HT1080 (cell line): ENCODE measurements around the gene HJV. TPM values are rescaled to one million over a fixed set of nuclear protein-coding genes. Genes with fewer than 3 reads are reported as not detected.

ENCODE experiments used
- DNase-seq: peaks from one replicate; pipeline ENCODE4 v3.0.0-alpha.2; 2015; ENCODE audit warnings: low read depth
- total RNA-seq: library from RNA; depleted of rRNA; stranded (reverse); fragments of >200 nt; shearing (Covaris generic); gene quantifications from 2 replicates; pipeline ENCODE4 v1.2.3, GENCODE V29; 2014

Gene HJV
- total RNA-seq, 1 experiment from 2014 or later, result not detected

DNA sequence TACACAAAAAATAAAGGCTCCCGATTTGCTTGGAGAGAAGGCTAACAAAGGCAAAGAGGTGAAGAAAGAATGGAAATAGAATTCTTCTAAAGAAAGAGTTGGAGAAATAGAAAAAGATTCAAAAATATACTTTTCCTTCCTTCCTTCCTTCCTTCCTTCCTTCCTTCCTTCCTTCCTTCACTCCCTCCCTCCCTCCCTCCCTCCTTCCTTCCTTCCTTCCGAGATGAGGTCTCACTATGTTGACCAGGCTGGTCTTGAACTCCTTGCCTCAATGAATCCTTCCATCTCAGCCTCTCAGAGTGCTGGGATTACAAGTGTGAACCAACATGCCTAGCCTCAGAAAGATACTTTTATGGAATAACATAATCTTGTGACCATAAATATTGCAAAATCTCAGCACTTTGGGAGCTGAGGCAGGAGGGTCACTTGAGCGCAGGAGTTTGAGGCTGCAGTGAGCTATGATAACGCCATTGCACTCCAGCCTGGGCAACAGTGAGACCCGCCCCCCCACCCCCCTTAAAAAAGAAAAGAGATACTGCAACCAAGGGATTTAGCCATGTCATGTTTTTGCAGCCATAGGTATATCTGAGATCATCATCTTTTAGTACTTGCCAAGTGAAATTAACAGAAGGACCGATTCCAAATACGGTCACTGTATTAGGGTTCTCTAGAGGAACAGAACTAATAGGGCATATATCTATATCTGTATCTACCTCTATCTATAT lies 1.0 kb upstream of the HJV start:
- no peak for DNase-seq

DNA sequence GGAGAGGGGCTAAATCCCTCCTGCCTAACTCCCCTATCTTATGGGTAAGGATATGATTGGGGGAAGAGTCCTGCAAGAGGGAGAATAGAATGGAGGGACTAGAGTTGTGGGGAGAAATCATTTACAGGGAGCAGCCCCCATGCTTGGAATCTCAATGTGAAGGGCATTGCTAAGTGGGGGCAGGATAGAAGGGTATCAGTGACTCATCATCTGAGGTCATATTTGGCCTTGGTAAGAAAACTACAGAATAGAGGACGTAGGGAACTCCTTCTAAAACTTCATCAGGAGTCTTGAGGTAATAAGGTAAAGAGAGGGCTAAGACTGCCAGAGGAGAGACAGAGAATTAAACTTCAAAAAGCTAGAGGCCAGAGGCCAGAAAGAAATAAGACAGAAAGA lies 487 bp downstream of the HJV start:
- DNase-seq, result no peak

DNA sequence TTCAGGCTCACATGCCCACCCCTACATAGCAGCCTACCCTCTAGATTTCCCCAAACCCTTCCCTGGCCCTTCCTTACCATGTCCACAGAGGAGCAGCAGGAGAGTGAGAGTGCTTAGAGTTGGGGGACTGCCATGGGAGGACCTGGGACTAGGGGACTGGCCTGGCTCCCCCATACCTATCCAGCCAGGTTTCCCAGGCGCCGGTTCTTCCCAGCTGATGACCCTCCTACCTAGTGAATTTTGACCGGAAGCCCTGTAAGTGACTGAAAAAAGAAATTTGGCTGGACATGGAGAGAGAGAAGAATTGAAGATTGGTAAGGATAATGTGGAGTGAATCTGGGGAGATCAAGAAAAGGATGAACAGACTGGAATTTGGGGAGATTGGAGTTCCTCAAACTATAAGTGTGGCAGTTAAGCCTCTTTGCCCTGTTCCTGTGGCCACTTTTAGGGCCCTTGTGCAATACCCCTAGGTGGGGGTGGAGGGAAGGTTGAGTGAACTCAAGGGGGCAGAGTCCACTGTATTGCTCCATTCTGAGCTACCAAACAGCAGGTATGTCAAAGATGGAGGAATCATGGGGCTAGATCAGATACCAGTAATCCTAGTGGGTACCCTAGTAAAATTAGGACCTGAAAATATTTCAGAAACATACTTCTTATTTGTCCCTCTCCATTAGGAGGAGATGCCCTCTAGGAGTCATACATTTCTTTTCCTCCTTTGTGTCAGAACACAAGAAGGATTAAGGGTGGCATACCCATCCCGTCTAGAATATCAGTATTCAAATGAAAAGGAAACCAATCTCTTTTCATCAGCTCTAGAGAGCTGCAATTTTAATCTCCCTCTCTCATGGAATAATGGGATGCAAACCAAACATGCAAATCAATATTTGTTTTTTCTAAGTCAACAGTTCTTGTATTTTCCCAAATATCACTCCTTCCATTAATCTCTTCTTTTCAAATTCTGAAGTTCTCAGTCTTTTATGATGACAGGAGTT lies 1.2 kb downstream of the HJV start:
- DNase-seq, result no peak

DNA sequence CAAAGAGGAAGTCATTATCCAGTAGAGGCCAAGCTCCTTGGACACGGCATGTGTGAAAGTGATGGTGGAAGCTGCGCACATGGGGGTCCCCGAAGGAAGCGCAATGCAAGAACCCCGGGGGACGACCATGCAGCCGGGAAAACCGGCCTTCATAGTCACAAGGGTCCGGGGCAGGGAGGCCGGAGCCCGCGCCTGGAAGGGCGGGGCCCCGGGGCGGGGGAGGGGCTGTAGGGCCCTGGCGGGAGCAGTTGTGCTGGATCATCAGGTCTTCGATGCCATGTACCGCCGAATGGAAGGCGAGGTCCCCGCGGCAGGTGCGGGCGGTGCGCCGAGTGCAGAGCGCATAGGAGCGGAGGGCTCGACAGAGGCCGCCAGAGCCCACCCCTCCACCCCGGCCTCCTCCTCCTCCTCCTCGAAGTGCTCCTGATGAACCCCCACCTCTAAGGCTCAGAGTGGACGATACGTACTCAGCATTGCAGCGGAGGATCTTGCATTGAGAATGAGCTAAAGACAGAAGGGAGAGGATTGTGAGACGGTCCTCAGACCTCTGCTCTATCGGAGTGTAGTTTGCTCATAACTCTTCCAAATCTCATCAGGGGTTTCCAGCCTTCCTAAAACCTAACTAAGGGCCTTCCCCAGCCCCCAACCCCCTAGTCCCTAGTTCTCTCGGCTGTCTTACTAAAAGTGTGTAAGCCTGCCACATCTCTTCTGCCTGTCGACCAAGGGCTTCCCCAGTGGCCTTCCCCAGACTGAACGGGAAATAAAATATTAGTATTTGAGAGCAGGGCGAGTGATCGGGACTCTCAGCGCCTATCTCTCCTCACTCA lies 2.1 kb downstream of the HJV start:
- no peak for DNase-seq

DNA sequence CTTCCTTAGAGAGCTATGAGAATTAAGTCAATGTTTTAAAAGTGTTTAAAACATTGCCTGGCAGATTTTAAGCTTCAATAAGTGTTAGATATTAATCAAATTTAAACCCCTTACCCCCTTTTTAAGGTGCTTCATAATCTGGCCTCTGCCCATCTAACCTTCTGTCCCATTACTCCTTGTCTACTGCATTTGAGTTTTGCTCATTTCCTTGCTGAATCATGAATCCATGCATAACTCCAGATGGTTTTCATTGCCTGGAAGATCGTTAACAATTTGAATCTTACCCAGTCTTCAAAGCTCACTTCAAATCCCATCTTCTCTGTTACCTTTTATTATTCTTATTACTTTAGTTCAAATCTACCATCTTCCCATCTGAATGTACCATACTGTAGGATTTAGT lies 4.6 kb downstream of the HJV start:
- DNase-seq, result no peak

DNA sequence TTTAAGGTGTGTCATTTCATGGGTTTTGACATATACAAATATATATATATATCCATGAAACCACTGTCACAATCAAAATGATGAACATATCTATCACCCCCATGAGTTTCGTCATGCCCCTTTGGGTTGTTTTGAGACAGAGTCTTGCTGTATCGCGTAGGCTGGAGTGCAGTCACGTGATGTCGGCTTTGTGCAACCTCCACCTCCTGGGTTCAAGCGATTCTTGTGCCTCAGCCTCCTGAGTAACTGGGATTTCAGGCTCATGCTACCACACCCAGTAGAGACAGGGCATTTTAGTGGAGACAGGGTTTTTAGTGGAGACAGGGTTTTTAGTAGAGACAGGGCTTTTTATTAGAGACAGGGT lies 8.0 kb downstream of the HJV start:
- no peak for DNase-seq

DNA sequence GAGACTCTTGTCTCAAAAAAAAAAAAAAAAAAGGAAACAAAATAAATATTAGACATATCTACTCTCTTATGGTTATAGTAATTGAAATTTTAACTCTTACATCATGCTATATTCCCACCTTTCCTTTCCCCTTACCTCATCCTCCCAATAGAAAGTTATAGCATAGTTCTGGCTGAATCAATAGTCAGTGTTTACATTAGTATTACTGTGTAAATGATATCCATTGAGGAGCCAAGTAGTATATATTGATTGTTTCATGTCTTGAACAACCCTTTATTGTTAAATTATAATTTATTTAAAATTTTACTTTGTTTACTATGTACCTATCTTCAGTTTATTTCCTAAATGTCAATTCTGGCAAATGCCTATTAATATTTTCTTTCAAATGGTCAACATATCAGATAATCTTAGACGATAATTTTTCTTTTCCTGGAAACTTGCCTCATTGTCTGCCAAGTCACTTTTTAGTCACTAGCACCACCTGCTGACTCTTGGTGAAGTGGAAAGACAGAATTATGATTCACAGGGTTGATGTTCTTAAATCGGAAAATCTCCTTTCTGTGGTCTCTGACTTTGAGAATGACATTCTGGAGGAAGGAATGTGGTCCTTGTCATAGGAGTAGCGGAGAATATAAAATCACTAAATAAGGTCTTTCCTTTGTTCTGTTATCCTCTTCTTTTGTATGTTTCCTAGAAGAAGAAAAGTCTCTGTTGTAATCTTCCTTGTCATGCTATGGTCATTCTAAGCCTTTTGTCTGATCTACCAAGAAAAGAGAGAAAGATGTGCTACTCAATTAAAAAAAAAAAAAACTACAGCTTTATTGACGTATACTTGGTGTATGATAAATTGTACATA lies 8.6 kb downstream of the HJV start:
- DNase-seq, result peak; percentile 74

DNA sequence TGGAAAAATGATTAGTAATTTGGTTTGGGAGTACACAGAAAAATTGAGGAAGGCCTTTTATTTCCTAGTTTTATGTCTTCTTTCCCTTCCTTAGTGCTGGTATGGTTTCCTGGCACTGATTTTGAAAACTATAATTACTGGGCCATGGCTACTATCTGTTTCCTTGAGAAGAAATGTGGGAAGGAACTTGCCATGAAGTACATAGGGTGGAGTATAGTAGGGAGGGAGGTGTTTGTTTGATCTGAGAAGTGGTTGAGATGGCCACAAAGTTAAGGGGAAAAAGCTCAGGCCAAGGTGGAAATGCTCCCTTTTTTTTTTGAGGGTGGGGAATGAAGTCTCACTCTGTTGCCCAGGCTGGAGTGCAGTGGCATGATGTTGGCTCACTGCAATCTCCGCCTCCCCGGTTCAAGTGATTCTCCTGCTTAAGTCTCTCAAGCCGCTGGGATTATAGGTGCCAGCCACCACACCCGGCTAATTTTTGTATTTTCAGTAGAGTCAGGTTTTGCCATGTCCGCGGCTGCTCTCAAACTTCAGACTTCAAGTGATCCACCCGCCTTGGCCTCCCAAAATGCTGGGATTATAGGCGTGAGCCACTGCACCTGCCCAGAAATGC lies 11.3 kb downstream of the HJV start:
- no peak for DNase-seq

DNA sequence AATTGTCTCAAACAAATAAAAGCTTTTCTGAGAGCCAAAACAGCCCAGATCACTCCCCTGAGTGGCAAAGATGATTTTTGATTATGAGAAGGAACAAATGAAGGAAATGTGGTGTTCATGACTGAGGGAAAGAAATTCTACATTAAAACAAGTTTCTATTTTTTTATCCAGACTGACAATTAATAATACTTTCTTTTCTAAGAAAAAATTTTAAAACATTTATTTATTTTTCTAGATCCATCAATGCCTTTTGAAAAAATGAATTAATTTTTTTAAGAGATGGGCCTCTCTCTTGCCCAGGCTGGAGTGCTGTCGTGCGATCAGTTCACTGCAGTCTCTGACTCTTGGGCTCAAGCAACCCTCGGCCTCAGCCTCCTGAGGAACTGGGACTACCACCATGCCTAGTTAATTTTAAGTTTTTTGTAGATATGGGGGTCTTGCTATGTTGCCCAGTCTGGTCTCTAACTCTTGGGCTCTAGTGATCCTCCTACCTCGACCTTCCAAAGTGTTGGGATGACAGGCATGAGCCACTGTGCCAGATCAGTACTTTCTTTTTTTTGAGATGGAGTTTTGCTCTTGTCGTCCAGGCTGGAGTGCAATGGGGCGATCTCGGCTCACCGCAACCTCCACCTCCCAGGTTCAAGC lies 13.9 kb downstream of the HJV start:
- DNase-seq, result no peak

DNA sequence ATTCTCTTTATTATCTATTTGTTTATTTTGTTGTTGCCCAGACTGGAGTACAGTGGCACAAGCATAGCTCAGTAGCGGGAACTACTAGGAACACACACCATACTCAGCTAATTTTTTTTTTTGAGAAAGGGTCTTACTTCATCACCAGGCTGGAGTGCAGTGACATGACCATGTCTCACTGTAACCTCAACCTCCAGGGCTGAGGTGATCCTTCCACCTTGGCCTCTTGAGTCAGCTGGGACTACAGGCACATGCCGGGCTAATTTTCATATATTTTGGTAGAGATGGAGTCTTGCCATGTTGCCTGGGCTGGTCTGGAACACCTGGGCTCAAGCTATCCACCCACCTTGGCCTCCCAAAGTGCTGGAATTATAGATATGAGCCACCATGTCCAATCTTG lies 19.8 kb downstream of the HJV start:
- DNase-seq, result no peak

DNA sequence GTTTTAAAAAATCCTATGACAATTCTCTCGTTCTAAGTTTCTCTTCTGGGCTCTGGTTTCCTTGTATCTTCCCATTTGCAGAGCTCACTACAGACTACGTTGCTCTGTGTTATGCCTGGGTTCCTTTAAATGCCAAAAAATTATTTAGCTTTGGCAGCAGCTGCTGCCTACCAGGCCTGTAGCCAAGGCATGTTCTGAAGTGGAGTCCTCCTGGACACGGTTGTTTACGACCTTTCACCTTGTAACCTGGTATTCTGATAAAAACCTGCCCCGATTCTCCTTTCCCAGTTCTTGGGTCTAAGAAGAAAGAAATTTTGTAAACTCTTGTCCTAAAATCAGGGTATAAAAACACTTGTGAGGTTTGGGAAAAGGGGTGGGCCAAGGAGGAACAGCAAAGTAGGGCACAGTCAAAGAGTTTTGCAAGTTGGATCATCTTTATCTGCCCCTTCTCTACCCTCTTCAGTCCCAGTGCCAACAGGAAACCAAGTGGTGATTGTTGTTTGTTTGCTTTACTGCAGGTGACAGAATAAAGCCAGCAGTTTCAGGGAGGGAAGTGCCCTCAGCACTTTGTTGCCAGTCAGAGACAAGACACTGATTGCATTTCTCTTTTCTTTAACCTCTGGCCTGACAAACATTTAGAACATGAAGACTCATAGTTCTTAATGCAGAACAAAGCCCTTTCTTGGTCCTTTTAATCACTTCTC lies 22.1 kb downstream of the HJV start:
- no peak for DNase-seq

DNA sequence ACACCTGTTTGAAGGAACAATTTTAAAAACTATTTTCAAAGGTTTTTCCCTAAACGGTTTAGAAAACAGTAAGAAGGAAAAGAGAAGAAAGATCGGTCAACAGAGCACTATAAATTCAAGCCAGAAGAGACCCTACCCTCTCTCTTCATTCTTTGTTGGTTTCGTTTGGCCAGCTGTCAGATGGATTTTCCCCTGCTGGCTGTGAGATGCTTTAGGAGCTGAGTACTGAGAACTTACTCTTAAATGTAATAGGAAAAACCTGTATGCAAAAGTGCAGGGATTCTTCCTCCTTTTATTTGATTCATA lies 23.9 kb downstream of the HJV start:
- DNase-seq, result no peak

DNA sequence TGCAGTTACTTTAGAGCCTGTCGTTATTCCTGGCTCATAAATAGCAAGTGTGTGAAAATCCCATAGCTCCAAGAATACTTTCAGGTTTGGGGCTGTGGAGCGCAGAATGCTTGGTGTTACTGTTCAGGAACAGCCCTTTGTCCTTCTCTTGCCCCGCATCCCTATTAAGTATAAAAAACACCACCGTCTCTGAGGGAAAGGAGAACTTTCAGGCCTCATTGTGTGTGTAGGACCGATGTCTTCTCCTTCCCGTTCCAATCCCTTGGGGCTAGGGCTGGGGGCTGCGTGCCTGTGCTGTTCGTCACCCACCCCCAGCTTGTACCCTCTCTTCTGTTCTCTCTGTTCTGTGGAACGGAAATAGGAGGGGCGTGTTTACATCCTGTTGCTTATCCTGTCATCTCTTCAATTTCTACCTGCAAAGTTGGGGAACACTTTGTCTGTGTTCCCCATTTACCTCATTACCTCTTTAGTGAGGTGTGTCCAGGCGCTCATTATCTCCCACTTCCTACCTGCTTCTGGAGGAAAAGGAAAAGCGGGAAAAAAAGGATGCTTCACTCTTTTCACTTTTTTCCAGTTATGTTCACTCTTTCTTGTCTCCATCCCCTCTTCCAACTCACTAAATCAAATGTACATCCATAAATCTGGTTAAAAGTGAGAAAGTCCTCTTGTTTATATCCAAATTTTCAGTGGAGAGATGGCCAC lies 24.4 kb downstream of the HJV start:
- DNase-seq, result peak; percentile 37

DNA sequence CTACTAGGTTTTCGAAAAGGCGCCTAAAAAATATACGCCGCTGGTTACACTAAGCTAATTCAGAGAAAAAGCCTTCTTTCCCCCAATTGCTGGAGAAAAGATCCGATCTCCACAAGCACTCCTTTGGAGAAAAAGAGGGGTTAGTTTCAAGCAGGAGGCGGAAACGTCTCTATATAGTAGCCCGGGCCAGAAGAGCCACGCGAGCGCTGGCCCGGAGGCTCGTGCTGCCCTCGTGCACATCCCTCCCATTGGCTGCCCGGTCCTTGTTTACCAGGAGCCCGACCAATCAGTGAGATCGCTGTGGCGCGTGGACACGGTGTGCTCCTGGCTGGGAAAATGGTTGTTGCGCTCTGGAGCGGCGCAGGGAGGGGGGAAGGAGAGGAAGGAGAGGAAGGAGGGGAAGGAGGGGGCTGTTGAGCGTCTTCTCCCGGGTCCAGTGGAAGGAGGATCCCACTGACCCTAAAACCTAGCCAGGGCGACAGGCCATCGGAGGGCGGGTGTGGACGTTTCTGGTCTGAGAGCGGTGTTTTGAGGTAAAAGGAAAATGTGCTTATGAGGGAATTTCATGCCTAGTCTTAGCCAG lies 25.0 kb downstream of the HJV start, which contains the start of gene TXNIP:
TXNIP (minus strand) TSS at position 147 of the 583 bp plus-strand sequence. CDS start 313 bp downstream, outside the sequence.
- DNase-seq, result peak; percentile 95

DNA sequence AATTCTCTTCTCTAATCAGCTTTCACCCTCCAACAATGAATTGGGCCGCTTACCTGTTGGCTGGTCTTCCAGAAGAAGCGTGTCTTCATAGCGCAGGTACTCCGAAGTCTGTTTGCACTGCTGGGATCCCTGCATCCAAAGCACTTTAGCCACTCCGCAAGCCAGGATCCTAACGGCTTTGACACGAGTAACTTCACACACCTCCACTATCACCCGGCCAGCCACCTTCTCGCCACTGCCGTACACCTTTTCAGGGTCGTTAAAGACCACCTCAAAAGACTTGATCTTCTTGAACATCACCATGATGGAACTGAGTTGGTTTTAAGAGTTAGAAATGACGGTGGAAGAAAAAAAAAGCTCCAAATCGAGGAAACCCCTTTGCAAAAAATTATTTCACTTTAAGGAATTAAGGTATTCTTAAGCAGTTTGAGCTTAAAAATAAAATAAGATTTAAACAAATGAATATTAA lies 25.5 kb downstream of the HJV start:
- DNase-seq, result no peak

DNA sequence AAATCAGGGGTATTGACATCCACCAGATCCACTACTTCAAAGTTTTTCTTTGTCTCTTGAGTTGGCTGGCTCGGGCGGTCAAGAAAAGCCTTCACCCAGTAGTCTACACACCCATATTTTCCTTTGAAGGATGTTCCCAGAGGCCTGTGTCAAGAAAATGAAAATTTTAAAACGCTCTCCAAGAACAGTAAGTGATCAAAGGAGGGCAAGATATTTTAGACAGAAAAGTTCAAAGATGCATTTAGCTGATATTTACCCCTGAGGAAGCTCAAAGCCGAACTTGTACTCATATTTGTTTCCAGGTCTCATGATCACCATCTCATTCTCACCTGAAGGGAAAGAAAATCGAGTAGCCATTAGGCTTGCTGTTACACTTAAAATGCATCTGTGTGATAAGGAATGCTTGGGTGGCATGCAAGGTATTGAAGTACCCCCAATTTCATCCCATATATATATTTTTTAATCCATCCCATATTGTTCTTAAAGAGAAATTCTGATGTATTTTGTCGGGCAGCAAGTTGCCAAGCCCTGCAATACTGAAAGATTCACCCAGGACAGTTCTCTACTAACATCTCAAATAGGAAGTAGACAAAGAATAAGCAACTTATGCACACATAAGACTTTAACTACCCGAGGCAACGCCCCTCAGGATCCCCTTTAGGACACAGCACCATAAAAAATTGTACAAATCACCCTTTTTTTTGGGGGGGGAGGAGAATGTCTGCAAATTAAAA lies 26.2 kb downstream of the HJV start:
- no peak for DNase-seq

DNA sequence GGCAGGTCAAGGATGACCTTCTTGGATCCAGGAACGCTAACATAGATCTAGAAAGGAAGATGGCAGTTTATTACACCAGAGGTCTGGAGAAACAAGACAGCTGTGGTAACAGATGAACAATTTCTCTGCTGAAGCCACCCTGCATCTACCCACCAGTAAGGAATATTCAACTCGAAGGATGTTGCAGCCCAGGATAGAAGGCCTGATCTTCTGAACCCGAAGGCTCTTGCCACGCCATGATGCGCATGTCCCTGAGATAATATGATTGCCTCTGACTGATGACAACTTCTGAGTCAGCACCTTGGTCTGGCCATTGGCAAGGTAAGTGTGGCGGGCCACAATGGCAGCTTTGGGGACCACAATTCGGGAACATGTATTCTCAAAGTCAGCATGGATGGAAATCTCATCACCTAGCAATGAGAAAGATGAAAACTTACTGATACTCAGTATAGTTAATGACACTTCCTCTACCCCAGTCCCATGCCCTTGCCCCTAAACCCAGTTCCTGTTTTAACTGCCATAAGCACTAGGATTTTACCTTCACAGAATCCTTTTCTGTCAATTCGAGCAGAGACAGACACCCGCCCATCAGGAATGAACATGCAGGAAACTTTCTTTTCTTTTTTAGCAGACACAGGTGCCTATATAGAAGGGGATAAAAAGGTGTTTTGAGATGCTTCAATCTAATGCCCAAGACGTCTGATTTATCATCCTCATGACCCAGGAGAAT lies 27.0 kb downstream of the HJV start:
- DNase-seq, result no peak
